Neutrophil (primary cell): ENCODE results near the gene FIGN.

Experiments used
- H3K27ac ChIP-seq: fragments of 200-600 bp; sonication (generic); 2 replicates; pipeline ENCODE4 v1.5.1; 2016; ENCODE audit warnings: mild to moderate bottlenecking, moderate library complexity
- H3K27me3 ChIP-seq: fragments of 200-600 bp; sonication (generic); 2 replicates; pipeline ENCODE4 v1.6.0; 2016; ENCODE audit warnings: mild to moderate bottlenecking
- H3K36me3 ChIP-seq: fragments of 200-600 bp; sonication (generic); 2 replicates; pipeline ENCODE4 v1.5.1; 2017
- H3K4me1 ChIP-seq, 2 experiments: fragments of 200-600 bp in 1 of 2; sonication (generic) in 1 of 2; 1 replicate in 1 of 2; 2 replicates in 1 of 2; pipeline versions ENCODE4 v1.5.1 to v1.6.1; 2013 to 2016; ENCODE audit warnings: low read depth in 1 of 2, low read length in 1 of 2, mild to moderate bottlenecking in 1 of 2, moderate library complexity in 1 of 2; ENCODE audit not compliant: control insufficient read depth in 1 of 2, insufficient read depth in 1 of 2
- H3K4me3 ChIP-seq, 2 experiments: fragments of 200-600 bp in 1 of 2; sonication (generic) in 1 of 2; 1 replicate in 1 of 2; 2 replicates in 1 of 2; pipeline ENCODE4 v1.5.1; 2013 to 2016; ENCODE audit warnings: low read depth in 1 of 2, low read length in 1 of 2, mild to moderate bottlenecking in 1 of 2, moderate library complexity in 1 of 2
- H3K9me3 ChIP-seq: fragments of 200-600 bp; sonication (generic); 2 replicates; pipeline ENCODE4 v1.5.1; 2016
- CTCF ChIP-seq: fragments of 200-600 bp; sonication (generic); IDR thresholded peaks from 2 replicates; pipeline ENCODE4 v1.5.1; 2016; ENCODE audit warnings: antibody characterized with exemption

FIGN gene

GRCh38 chr2:163563336-163563735 lies 172.5 kb downstream of the FIGN start:
- no peaks in the 10 kb centered on the region for H3K9me3 ChIP-seq
- no peaks in the 10 kb centered on the region for H3K4me1 ChIP-seq
- TF ChIP-seq CTCF = no peak
- no peaks in the 10 kb centered on the region for H3K36me3 ChIP-seq
- H3K27ac ChIP-seq = no peak overlapping the region
- no peaks in the 10 kb centered on the region for H3K27me3 ChIP-seq
- no peak overlapping the region for H3K4me3 ChIP-seq

- no peak overlapping the region for H3K4me3 ChIP-seq
- H3K36me3 ChIP-seq = no peaks in the 10 kb centered on the region
- no peaks in the 10 kb centered on the region for H3K27me3 ChIP-seq
- H3K4me1 ChIP-seq = no peaks in the 10 kb centered on the region
- H3K9me3 ChIP-seq = no peaks in the 10 kb centered on the region
- no peak overlapping the region for H3K27ac ChIP-seq
- no peak for TF ChIP-seq CTCF
Measured at GRCh38 chr2:163558251-163559021, 177.4 kb downstream of the FIGN start.

GRCh38 chr2:163556511-163556910 lies 179.3 kb downstream of the FIGN start:
- TF ChIP-seq CTCF = no peak
- Histone ChIP-seq H3K4me3 (no peak overlapping the region), H3K27ac (no peak overlapping the region), H3K4me1 (no peaks in the 10 kb centered on the region), H3K36me3 (no peaks in the 10 kb centered on the region), H3K9me3 (no peaks in the 10 kb centered on the region), H3K27me3 (no peaks in the 10 kb centered on the region)

- H3K9me3 ChIP-seq = no peaks in the 10 kb centered on the region
- no peak overlapping the region for H3K4me3 ChIP-seq
- no peaks in the 10 kb centered on the region for H3K36me3 ChIP-seq
- H3K4me1 ChIP-seq = no peaks in the 10 kb centered on the region
- H3K27ac ChIP-seq = no peak overlapping the region
- H3K27me3 ChIP-seq = no peaks in the 10 kb centered on the region
- TF ChIP-seq CTCF = no peak
Measured at GRCh38 chr2:163554864-163555263, 180.9 kb downstream of the FIGN start.

- no peak for TF ChIP-seq CTCF
- Histone ChIP-seq H3K4me3 (no peak overlapping the region), H3K9me3 (no peaks in the 10 kb centered on the region), H3K36me3 (no peaks in the 10 kb centered on the region), H3K27ac (no peak overlapping the region), H3K4me1 (no peaks in the 10 kb centered on the region), H3K27me3 (no peaks in the 10 kb centered on the region)
Measured at GRCh38 chr2:163553601-163554000, 182.2 kb downstream of the FIGN start.
